Measurements from ENCODE around the gene SGMS1. TPM values are rescaled to one million over a fixed set of nuclear protein-coding genes. Genes with fewer than 3 reads are reported as not detected.

Gene SGMS1
- total RNA-seq, 1 donor, result 61.2 TPM

DNA sequence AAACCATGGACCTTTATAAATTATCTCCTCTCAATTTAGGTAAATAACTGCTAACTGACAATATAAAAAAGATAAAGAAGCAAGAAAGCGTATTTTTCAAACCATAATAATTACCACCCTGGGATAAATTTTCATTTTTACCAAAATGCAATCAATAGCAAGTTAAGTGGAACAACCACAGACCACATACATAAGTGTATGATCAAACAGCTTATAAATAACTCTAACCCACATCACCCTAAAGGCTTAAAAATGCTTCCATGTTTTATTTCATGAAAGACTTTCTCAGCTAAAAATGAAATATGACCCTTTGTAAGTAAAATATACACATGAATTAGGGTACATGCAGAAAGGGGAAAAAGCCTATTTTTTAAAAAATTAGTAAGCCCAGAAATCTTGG lies 156.5 kb downstream of the SGMS1 start:
- TF ChIP-seq, protein P1, sequence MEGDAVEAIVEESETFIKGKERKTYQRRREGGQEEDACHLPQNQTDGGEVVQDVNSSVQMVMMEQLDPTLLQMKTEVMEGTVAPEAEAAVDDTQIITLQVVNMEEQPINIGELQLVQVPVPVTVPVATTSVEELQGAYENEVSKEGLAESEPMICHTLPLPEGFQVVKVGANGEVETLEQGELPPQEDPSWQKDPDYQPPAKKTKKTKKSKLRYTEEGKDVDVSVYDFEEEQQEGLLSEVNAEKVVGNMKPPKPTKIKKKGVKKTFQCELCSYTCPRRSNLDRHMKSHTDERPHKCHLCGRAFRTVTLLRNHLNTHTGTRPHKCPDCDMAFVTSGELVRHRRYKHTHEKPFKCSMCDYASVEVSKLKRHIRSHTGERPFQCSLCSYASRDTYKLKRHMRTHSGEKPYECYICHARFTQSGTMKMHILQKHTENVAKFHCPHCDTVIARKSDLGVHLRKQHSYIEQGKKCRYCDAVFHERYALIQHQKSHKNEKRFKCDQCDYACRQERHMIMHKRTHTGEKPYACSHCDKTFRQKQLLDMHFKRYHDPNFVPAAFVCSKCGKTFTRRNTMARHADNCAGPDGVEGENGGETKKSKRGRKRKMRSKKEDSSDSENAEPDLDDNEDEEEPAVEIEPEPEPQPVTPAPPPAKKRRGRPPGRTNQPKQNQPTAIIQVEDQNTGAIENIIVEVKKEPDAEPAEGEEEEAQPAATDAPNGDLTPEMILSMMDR (IDR thresholded peaks at IDR 0.05; ENCODE audit: insufficient read depth, low read length), result no peak
- no peak overlapping the region for H3K4me3 ChIP-seq (ENCODE audit: low read depth, low read length)
- DNase-seq (ENCODE audit: low read depth), result no peak

DNA sequence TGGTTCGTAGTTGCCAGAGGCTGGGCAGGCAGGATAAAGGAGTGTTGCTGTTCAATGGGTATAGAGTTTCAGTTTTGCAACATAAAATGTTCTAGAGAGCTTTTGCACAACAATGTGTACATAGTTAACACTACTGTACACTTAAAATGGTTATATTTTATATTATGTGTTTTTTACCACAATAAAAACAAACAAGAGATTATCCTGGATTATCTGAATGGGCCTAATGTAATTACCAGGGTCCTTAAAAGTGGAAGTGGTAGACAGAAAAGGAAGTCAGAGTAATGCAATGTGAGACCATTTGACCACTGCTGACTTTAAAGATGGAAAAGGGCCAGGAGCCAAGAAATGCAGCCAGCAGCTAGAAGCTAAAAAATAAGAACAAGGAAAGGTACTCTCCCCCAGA lies 159.7 kb downstream of the SGMS1 start:
- TF ChIP-seq, protein P1 (IDR thresholded peaks at IDR 0.05; ENCODE audit: insufficient read depth, low read length), result no peak

DNA sequence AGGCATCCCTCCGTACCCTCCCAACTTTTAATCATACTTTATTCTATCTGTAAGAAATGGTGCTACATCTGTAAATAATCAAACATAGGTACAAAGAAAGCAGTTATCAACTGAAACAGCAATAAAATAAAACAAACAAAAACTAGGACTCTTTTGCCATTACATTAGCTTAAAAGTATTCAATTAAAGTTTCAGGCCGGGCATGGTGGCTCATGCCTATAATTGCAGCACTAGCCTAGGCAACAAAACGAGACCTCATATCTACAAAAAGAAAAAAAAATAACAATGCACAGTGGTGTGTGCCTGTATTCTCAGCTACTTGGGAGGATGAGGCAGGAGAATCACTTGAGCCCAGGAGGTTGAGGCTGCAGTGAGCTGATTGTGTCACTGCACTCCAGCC lies 161.9 kb downstream of the SGMS1 start:
- TF ChIP-seq, protein P1 (IDR thresholded peaks at IDR 0.05; ENCODE audit: insufficient read depth, low read length), result no peak
- no peak overlapping the region for H3K4me3 ChIP-seq (ENCODE audit: low read depth, low read length)

More for the DNA sequence above, 159.7 kb downstream of the SGMS1 start:
- no peak for DNase-seq (ENCODE audit: low read depth)
- no peak overlapping the region for H3K4me3 ChIP-seq (ENCODE audit: low read depth, low read length)

DNA sequence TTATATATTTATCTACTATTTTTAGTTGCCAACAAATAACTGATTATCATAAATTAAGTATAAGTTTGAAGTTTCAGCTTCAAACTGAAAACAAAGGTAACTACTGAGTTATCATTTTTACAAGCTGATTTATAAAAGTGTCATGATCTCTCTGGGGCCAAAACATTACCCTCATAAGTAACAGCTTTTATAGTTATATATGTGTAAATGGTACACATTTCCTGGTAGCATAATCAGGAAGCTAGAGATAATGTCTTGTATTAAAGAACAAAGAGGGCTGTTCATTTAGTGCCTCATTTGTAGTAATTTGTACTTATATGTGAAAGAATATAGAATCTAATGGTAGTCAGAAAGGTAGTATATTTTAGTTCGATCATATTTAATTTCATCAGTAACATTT lies 162.6 kb downstream of the SGMS1 start:
- no peak for DNase-seq (ENCODE audit: low read depth)
- TF ChIP-seq, protein P1 (IDR thresholded peaks at IDR 0.05; ENCODE audit: insufficient read depth, low read length), result no peak
- no peak overlapping the region for H3K4me3 ChIP-seq (ENCODE audit: low read depth, low read length)

More for the DNA sequence above, 161.9 kb downstream of the SGMS1 start:
- no peak for DNase-seq (ENCODE audit: low read depth)

DNA sequence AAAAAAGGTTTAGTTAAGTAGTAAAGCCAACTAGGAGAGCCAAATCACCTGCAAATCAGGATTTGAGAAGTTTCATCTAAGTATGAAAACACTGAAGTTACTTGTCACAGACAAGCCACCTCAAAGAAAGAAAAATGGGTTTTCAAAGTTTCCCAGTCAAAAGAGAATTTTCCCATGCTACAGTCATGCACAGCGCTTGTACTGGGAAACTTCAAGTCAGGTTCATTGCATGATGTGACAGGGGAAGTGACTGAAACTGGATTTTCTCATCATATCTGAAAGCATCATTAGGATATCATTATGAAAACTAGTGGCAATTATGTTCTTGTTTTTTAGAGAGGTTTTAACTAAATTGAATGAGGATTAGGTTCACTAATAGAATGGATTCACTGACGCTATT lies 167.0 kb downstream of the SGMS1 start:
- DNase-seq (ENCODE audit: low read depth), result no peak
- no peak overlapping the region for H3K4me3 ChIP-seq (ENCODE audit: low read depth, low read length)
- TF ChIP-seq, protein P1 (IDR thresholded peaks at IDR 0.05; ENCODE audit: insufficient read depth, low read length), result no peak

DNA sequence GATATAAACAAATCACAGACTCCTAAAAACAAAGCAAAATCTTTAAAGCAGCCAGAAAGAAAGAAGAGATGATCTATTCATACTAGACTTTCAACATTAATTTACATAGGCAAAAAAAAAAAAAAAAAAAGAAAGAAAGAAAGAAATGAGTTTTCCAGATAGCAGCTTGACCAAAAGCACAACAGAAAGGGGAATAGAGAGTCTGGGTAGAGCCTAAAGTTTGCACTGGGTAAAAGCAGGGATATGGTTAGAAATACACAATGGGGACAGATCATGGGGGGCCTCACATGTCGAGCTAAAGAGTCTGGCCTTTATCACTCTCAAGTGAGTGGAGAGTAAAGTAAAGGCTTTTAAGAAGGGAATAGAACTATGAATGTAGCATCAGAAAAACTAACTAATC lies 169.8 kb downstream of the SGMS1 start:
- TF ChIP-seq, protein P1 (IDR thresholded peaks at IDR 0.05; ENCODE audit: insufficient read depth, low read length), result no peak
- no peak for DNase-seq (ENCODE audit: low read depth)
- H3K4me3 ChIP-seq (ENCODE audit: low read depth, low read length), result no peak overlapping the region

DNA sequence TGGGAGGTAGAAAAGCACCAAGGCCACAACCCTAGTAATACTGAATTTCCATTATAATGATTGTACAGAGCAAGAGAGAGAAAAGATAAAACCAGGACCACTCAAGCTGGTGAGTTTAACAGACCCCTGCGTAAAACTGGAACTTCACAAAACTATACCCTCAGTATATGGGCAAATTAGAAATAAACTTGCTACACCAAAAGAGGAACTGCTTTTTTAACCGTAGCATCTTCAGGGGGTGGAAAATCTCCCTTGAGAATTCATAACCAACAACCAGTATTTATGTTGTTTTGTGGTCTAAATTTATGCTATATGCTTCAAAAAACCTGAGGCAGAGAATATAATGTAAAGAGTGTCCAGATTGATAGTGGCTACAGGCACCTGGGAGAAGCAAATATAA lies 171.2 kb downstream of the SGMS1 start:
- no peak for DNase-seq (ENCODE audit: low read depth)
- H3K4me3 ChIP-seq (ENCODE audit: low read depth, low read length), result no peak overlapping the region
- TF ChIP-seq, protein P1 (IDR thresholded peaks at IDR 0.05; ENCODE audit: insufficient read depth, low read length), result no peak

Data from fibroblast of the aortic adventitia (primary cell).